Stimulated activated naive CD4-positive, alpha-beta T cell (primary cell): ENCODE results near the gene MOCOS.
A peak's percentile ranks its signal among the peaks of the same experiment; 100 is the strongest.

Experiments used
- DNase-seq, 6 experiments: peaks; one replicate each; lab custom pipeline; 2025; lab: John Stamatoyannopoulos, UW

Gene MOCOS

DNA sequence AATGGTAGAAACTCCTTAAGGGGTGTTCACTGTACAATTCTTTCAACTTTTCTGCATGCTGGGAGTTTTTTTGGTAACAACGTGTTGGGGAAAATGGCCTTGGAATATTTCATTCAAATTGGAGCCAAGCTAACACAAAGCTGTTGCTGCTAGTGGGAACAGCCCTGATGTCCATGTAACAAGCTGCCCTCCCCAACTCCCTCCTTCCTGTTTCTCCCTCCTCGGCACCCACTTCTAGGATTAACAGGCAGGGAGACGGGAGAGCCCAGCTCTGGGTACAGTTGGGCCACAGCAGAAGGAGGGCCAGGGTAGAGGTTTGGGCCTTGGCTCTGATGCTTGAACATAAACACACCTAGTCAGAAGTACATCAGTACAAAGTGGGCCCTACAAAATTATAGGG is 9.4 kb upstream of the MOCOS start:
- no peak for DNase-seq

DNA sequence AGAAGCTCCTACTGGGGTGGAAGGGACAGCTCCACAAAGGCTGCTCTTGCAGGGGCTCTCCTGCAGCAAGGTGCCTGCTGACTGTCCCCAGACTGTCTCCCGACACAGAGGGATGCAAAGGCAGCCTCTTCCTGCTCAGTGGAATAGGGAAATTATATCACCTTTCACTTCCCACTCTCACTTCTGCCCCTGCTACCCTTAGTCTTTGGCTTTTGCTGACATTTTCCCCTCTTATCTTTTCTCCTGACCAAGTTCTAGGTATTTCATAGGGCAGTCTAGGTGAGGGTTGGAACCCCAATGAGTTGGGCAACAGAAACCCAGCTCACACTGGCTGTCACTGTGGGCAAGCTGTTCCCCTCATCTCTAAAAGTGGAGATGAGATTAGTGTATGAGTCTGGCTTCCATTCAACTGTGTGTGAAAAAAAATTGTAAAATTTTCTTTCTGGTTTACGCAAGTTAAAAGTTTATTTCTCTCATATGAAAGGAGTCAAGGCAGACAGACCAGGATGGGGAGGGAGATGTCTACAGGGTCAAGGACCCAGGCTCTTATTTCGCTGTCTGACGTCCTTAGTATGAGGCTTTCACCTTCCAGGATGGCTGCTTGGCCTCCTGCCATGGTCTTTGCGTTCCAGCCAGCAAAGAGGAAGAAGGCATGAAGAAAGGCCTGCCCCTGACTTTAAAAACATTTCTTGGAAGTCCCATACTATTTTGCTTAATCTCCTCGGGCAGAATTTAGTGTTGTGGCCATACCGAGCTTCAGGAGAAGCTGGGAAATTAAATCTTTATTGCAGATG is 7.5 kb upstream of the MOCOS start:
- DNase-seq = no peak

DNA sequence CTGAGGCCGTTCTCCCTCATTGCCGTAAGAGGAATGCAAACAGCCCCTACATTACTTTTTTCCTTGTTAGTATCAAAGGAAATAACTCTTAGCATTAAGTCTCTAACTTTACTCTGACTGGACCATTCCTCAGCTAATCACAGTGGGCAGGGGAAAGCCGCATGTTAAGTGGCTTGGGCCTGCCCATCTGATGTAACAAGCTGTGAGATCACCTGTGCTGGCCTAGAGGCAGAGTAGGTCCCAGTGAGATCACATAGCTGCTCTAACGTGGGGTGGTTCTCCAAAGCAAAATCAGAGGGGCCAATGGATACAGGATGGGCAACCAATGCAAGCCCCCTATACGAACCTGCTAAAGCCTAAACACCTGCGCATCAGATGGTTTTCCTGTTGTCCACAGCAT is 5.9 kb upstream of the MOCOS start:
- no peak for DNase-seq

DNA sequence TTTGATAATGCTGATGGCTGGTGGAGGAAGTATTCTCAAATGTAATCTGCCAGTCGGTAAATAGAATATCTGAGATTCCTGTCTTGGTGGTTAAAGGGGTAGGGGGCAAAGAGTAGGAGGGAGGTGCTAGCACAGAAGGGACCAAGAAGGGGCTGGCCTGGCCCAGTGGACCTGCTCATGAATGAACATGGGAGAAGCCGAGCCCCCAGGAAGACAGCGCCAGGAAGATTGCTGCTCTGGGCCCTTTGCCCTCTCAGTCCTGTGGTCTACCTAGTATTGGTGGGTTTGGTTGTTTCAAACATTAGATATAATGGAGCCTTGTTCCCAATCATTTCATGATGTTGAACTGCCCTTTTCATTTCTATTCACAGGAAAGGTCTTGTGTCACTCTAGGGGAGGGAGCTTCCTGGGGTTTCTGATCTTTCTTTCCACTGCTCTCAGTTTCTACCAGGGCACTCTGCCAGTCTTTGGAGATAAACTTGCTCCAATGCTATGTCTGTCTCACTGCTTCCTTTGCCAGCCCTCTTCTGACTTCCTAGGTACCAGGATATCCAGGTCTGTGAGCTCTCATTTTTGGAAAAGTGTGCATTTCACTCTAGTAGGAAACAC is 5.3 kb upstream of the MOCOS start:
- DNase-seq = no peak

DNA sequence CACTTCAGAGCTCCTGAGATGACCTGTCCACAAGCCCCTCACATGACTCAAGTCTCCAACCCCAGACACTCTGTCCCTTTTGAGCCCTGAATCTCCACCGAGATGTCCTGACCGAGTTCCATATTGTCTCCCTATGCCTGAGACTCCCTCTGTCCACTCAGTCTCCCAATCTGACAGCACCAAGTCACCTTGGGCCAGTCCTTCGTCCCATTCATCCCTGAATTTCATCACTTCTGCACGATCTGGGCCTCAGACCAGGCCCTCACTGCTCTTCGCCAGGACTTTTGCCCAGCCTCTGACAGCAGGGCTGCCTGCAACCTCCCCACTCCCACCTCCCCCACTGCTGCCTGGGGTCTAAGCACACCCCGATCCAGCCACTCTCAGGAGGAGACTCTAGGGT is 4.3 kb upstream of the MOCOS start:
- no peak for DNase-seq

DNA sequence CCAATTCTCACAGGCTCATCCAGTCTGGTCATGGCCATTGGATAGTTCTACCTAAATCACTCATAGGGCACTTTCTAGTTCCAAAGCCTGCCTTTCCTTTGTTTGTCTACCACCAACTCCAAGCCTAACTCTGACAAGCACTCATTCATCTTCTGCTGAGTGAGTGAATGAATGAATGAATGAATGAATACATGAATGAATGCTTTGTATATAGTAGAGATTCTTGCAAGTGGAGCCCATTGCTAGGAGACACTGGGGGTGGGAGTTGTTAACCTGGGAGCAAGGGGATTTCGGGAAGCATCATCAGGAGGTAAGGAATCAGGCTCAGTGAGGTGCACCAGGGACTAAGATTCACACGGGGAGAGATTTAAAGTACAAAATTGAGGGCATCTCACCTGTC is 3.3 kb upstream of the MOCOS start:
- DNase-seq = no peak

DNA sequence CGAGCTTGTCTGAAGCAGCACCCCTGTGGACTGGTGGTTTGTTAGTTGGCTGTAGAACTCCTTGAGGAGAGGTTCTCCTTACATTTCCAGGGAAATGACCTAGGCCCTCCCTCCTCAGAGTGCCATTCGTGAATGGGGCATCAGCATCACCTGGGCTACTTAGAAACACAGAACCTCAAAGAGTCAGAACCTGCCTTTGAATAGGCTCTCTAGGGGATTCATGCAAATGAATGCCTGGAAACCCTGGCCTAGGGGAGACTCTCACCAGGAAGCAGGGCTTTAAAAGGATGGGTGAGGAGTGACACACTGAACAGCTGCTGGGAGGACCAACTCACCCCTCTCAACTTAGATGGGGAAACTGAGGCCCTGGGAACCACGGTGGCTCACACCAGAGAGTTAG is 2.1 kb upstream of the MOCOS start:
- no peak for DNase-seq

DNA sequence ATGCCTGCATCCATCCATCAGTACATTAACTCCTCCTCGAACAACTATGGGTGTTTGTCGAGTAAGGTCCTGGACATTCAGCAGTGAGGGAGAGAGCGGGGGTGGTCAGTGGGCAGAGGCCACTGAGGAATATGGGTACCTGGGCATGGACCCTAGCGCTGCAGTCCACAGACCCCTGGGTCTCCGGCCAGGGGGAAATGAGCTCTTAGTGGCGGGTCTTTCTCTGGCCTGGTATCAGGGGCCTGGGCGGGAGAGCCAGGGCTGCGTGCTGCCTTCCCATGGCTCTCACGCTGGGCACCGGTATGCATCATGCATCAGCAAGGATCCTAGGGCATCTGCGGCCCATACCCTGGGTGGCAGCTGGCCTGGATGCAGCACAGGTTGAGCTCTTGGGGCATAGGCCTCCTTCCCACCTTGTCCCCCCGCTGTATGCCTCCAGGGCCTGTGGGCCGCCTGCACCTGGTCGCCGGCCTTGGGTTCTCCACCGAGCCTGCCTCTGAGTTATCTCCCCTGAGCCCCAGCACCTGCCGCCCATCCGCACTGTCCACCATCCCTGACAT is 1.3 kb upstream of the MOCOS start:
- no peak for DNase-seq

DNA sequence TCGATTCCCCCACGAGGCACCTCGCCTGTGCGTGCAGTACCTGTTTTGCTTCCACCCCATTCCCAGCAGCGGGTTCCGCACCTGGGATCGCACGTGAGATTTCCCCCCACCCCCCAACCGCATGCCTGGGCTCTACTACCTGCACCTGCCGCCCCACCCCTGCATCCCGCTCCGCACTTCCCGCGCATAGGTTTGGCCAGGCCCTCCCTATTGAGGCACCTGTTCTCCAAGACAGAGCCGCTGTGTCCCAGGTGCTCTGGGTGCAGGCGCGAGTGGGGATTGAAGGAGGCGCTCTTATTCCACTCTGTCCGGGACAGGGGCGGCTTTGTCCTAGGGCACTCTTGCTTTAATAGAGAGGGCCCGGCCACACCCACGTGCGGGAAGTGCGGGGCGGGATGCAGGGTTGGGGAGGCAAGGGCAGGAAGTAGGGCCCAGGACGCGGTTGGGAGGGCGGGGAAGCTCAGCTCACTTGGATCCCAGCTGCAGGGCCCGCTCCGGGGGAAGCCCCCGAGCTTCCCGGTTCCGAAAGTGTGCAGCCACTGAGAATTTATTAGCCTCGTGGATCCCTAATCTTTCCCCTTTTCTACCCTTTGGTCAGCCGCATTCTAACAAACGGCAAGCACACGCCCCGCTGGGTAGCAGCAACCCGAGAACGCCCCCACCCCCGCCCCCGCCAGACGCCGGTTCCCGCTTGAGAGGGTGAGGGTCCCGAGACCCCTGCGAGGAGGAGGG is 670 bp upstream of the MOCOS start:
- DNase-seq = peak in 2 of 6 experiments; percentile 2 to 6

DNA sequence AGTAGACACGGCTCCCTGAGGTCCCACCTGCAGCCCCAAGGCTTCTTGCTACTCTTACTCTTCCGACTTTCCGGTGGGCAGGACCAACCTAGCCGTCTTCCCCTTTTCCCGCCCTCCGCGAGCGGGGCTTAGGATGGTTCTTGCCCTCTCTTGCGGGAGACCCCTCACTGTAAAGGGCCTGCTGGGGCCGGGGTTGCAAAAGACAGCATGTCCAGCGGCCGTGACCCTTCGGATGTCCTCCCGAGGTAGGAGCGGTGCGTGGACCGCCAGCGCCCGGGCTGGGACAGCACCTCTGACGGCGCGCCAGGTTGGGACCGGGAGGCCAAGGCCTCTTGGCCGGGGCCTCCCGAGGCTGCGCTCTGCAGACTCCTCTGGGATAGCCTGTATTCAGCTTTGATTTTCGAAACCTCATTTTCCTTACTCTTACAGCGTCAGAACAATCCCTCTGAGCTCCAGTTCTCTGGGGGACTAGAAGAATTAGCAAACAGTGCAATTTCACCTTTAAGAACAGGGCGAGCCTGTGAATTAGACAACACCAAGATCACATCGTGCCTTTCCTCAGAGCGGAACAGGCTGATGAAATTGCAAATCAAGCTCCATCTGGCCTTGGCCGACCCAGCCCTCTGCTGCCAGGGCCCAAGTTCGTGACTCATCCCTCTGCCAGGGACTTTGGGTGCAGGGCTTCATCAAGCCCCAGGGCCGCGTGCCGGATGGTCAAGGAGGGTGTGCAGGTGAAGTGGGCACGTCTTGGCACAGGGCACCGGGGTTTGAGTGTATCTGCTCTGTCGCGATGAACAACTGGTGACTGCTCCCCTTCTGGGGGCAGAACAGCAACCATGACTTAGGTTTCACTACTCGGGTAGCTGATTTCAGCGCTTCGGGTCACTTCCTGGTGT is 777 bp downstream of the MOCOS start:
- DNase-seq = no peak

DNA sequence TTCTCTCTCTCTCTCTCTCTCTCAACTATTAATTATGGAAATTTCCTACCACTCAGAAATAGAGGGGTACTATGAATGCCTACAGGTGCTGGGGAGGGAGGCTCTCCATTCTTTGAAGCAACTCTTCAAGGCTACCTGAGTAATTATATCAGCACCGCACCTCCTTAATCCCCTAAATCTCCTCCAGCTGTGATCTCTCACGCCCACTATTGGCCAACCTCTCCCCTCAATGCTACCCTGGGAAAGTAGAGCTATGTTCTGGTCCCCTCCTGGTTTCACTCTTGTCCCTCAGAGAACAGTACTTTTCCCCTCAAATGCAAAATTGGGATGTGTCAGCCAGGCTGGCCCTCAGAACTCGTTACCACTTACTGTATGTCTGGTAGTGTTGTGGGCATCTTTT is 1.6 kb downstream of the MOCOS start:
- no peak for DNase-seq

DNA sequence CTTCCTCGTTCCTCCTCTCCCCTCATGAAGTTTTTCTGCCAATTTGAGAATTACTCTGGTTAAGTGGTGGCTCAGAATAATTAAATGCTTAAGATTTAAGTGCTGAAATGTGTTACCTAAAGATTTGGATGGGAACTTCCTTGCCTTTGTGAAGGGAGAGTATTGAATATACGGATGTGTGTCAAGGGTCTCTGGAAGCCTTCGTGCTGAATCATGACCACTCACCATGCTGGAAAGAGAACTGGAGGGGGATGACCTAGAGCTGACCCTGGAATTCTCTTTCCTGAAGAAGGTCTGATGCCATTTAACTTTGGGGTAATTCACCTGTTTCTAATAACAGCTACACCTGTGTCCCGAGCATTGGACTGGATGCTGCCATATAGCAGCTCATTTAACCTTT is 2.2 kb downstream of the MOCOS start:
- DNase-seq = no peak

DNA sequence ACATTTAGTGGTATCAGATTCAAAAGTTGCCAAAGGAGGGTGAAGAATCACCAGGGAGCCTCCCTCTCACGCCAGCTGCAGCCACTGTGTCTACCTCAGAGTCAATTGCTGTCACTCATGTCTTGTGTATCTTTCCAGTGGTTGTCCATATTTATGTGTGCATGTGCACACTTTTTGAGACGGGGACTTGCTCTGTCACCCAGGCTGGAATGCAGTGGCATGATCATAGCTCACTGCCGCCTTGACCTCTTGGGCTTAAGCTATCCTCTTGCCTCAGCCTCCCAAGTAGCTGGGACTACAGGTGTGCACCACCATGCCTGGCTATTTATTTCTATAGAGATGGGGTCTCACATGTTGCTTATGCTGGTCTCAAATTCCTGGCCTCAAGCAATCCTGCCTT is 4.0 kb downstream of the MOCOS start:
- no peak for DNase-seq

DNA sequence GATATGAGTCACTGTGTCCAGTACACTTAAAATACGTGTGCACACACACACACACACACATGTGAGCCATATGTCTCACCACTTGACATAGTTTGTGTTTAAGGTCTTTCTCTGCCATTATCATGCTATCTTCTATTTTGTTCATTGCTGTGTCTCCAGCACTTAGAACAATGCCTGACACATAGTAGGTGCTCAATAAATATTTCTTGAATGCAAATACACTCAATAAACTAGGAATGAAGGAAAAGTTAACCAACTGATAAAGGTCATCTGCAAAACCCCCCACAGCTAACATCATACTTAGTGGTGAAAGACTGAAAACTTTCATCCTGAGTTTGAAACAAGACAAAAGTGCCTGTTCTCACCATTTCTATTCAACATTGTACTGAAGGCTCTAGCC is 4.4 kb downstream of the MOCOS start:
- DNase-seq = no peak

DNA sequence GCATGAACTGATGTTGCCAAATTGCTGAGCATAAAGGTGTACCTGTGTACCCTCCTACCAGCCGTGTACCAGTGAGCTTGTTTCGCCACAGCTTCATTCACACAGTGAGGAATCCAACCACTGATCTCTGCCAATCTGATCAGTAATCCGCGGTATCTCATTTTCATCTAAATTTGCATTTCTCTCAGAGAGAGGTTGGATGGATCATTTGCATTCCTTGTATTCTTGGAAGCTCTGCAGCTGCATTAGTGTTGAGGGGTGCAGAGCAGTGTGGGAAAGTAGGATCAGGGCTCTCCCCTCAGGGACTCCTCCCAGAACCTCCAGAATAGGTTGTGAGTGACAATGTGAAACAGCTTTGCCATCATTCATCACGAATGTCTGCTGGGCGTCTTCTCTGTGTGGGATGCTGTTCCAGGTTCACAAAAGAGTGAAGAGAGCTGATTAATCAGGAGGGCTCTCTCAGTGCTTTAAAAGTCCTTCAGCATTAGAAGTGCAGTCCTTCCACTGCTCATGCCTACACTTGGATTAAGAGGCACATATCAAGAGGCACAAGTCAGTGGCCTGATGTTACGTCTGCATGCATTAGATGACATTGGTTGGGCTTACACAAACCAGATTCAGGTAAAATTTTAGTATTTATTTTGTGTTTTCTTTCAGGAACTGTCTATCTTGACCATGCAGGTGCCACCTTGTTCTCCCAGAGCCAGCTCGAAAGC is 7.5 kb downstream of the MOCOS start:
- no peak for DNase-seq

DNA sequence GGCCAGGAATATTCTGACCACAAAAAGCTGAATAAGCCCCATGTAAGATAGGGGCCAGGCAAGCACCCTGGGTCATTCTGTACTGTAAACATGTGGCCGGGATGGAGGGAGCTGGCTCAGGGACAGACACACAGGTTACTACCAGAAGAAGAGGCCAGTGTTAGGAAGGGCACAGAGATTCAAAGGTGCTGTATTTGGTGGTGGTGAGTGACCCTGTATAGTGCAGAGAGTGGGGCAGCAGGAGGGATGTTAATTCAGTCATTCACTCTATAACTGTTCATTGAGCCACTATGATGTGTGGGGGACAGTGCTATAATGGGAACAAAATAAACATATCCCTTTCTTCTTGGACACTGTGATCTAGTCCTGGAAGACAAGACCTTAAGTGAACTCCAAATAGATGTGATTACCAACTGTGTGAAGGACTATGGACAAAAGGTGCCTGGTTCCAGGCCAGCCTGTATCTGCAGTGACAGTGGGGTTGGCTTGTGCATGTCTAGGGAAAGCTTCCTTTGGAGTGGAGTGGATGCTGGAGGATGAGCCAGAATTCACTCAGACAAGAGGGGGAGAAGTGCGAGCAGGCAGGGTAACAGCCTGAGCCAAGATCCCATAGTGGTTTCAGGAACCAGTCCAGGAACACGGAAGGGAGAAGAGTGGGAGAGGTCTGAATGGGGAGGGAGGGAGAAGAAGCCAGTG is 8.3 kb downstream of the MOCOS start:
- no peak for DNase-seq

DNA sequence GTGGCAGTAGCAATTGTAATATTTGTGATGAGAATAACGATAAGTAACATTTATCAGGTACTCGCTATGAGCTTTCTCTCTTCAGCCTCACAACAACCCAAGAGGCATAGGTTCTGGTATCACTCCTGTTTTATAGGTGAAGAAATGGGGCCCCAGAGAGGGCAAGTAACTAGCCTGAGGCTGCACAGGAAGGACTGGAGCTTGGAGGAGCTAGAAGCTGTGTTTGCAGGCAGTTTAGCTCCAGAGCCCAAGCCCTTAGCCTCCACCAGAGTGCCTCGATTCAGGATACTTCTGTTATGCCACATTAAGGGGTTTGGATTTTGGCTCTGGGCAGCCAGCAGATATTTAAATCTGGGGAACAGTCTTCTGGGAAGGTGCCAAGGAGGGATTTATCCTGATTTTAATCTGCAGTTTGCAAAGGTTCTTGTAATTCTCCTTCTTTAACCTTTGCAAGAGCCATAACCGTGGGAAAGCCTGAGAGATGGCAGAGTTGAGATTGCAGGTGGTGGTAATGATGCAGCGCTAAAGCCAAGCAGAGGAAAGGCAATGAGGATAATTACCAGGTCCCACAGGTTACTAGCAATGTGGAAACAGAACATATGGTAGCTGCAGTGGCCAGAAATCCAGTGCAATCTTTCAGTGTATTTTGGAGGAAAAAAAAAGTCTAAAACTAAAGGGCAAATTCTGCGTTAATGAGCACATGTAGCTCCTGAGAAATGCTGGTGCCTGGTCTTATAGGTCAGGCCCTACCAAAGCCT is 9.1 kb downstream of the MOCOS start:
- no peak for DNase-seq

DNA sequence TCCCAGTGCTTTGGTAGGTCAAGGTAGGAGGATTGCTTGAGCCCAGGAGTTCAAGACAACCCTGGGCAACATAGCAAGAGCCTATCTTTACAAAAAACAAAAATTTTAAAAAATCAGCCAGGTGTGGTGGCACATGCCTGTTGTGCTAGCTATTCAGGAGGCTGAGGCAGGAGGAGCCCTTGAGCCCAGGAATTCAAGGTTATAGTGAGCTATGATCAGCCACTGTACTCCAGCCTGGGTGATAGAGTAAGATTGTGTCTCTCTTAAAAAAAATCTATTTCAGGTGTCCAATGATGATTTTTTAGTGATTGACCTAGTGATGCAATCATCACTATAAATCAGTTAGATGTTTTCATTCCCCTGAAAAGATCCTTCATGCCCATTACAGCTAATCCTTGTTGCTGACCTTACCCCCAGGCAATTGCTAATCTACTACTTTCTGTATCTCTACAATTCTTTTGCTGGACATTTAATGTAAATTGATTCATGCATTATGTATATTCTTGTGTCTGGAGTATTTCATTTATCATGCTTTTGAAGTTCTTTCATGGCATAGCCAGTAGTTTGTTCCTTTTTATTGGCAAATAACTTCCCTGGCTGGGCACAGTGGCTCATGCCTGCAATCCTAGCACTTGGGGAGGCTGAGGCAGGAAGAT is 10.3 kb downstream of the MOCOS start:
- no peak for DNase-seq

DNA sequence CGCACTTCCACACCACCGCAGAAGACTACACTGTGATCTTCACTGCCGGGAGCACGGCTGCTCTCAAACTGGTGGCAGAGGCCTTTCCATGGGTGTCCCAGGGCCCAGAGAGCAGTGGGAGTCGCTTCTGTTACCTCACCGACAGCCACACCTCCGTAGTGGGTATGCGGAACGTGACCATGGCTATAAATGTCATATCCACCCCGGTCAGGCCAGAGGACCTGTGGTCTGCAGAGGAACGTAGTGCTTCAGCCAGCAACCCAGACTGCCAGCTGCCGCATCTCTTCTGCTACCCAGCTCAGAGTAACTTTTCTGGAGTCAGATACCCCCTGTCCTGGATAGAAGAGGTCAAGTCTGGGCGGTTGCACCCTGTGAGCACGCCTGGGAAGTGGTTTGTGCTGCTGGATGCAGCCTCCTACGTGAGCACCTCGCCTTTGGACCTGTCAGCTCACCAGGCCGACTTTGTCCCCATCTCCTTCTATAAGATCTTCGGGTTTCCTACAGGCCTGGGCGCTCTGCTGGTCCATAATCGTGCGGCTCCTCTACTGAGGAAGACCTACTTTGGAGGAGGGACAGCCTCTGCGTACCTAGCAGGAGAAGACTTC is 12.5 kb downstream of the MOCOS start:
- DNase-seq = no peak
